ENCODE data around the gene SCN2B.

The SCN2B gene

GRCh38 chr11:118152552-118153471 lies 23.6 kb downstream of the SCN2B start, which contains the start of gene SCN4B:
SCN4B (minus strand) TSS chr11:118152823; CDS start chr11:118152673, 150 bp downstream.
- no peak for DNase-seq

- no peak for DNase-seq
These were observed 24.4 kb downstream of the SCN2B start for GRCh38 chr11:118152020-118152551.

GRCh38 chr11:118151431-118151830 lies 25.0 kb downstream of the SCN2B start:
- DNase-seq, result no peak

- DNase-seq, result no peak
These were observed 26.9 kb downstream of the SCN2B start for GRCh38 chr11:118149493-118149892.

- no peak for DNase-seq
These were observed 27.6 kb downstream of the SCN2B start for GRCh38 chr11:118148856-118149255.

GRCh38 chr11:118148240-118148639 lies 28.2 kb downstream of the SCN2B start:
- DNase-seq, result no peak

GRCh38 chr11:118147502-118147901 lies 28.9 kb downstream of the SCN2B start:
- no peak for DNase-seq

GRCh38 chr11:118146554-118146953 lies 29.9 kb downstream of the SCN2B start:
- DNase-seq, result no peak

GRCh38 chr11:118145285-118146227 lies 30.9 kb downstream of the SCN2B start:
- DNase-seq, result peak; percentile 89

- DNase-seq, result no peak
These were observed 31.9 kb downstream of the SCN2B start for GRCh38 chr11:118144301-118145268.

GRCh38 chr11:118143661-118144185 lies 32.7 kb downstream of the SCN2B start:
- no peak for DNase-seq

- DNase-seq, result no peak
These were observed 33.6 kb downstream of the SCN2B start for GRCh38 chr11:118142809-118143208.

GRCh38 chr11:118142081-118142480 lies 34.4 kb downstream of the SCN2B start:
- DNase-seq, result no peak

- DNase-seq, result no peak
These were observed 36.9 kb downstream of the SCN2B start for GRCh38 chr11:118139578-118139977.

- DNase-seq, result no peak
These were observed 37.5 kb downstream of the SCN2B start for GRCh38 chr11:118138839-118139420.

- no peak for DNase-seq
These were observed 39.6 kb downstream of the SCN2B start for GRCh38 chr11:118136801-118137200.

GRCh38 chr11:118136341-118136740 lies 40.1 kb downstream of the SCN2B start:
- no peak for DNase-seq

- no peak for DNase-seq
These were observed 40.7 kb downstream of the SCN2B start for GRCh38 chr11:118135796-118136165.

GRCh38 chr11:118135051-118135795 lies 41.2 kb downstream of the SCN2B start:
- no peak for DNase-seq

GRCh38 chr11:118133816-118134215 lies 42.6 kb downstream of the SCN2B start:
- no peak for DNase-seq

Measured in T-helper 9 cell (primary cell).